IPS-18a (cell line): ENCODE data around the gene SLC25A52.
"Not testable (repeated sequence)": the region's sequence is repeated elsewhere in the genome, so short reads cannot be mapped to it uniquely, and the experiment has no call there.

Source experiments
- H3K27ac ChIP-seq: one replicate; pipeline ENCODE4 v1.5.1; 2013; ENCODE audit warnings: low read length
- H3K27me3 ChIP-seq: one replicate; pipeline ENCODE4 v1.6.1; 2013; ENCODE audit warnings: mild to moderate bottlenecking, low read length; ENCODE audit not compliant: control insufficient read depth, insufficient read depth
- H3K36me3 ChIP-seq: one replicate; pipeline ENCODE4 v1.6.1; 2013; ENCODE audit warnings: low read depth, low read length; ENCODE audit not compliant: control insufficient read depth
- H3K4me1 ChIP-seq: one replicate; pipeline ENCODE4 v1.6.1; 2013; ENCODE audit warnings: low read depth, low read length; ENCODE audit not compliant: control insufficient read depth
- H3K4me3 ChIP-seq: one replicate; pipeline ENCODE4 v1.5.1; 2013; ENCODE audit warnings: low read length
- H3K9ac ChIP-seq: one replicate; pipeline ENCODE4 v1.6.1; 2013; ENCODE audit warnings: mild to moderate bottlenecking, low read length, moderate library complexity
- H3K9me3 ChIP-seq: one replicate; pipeline ENCODE4 v1.6.1; 2013; ENCODE audit warnings: low read depth, low read length; ENCODE audit not compliant: control insufficient read depth

Gene SLC25A52

GRCh38 chr18:31760695-31761094, at the start of gene SLC25A52:
Gene SLC25A52, minus strand, starts transcription at chr18:31760880. Its CDS starts 219 bp downstream, at chr18:31760661.
- Histone ChIP-seq H3K4me1 (no peaks in the 10 kb centered on the region), H3K4me3 (no peak within 1 kb of the TSS), H3K9ac (no peak within 1 kb of the TSS), H3K36me3 (no peaks in the 10 kb centered on the region), H3K9me3 (no peaks in the 10 kb centered on the region), H3K27me3 (no peaks in the 10 kb centered on the region), H3K27ac (no peak within 1 kb of the TSS)

- not testable (repeated sequence) for H3K27ac ChIP-seq, H3K4me3 ChIP-seq, H3K9ac ChIP-seq, H3K9me3 ChIP-seq, H3K36me3 ChIP-seq, H3K4me1 ChIP-seq, H3K27me3 ChIP-seq
These were observed 48.4 kb upstream of the SLC25A52 start for GRCh38 chr18:31809049-31809448.

- Histone ChIP-seq H3K27me3 (no peaks in the 10 kb centered on the region), H3K9me3 (no peaks in the 10 kb centered on the region), H3K9ac (no peak overlapping the region), H3K4me3 (no peak overlapping the region), H3K4me1 (no peaks in the 10 kb centered on the region), H3K27ac (no peak overlapping the region), H3K36me3 (no peaks in the 10 kb centered on the region)
These were observed 40.4 kb upstream of the SLC25A52 start for GRCh38 chr18:31801078-31801477.

- not testable (repeated sequence) for H3K4me3 ChIP-seq, H3K9ac ChIP-seq, H3K36me3 ChIP-seq, H3K9me3 ChIP-seq, H3K27ac ChIP-seq, H3K4me1 ChIP-seq, H3K27me3 ChIP-seq
These were observed 38.6 kb upstream of the SLC25A52 start for GRCh38 chr18:31799257-31799656.

- Histone ChIP-seq H3K4me3 (no peak overlapping the region), H3K27ac (no peak overlapping the region), H3K4me1 (no peaks in the 10 kb centered on the region), H3K9me3 (no peaks in the 10 kb centered on the region), H3K27me3 (no peaks in the 10 kb centered on the region), H3K9ac (no peak overlapping the region), H3K36me3 (no peaks in the 10 kb centered on the region)
These were observed 37.7 kb upstream of the SLC25A52 start for GRCh38 chr18:31798399-31798798.

- no peaks in the 10 kb centered on the region for H3K4me1 ChIP-seq
- H3K4me3 ChIP-seq: no peak overlapping the region
- H3K9ac ChIP-seq: no peak overlapping the region
- no peak overlapping the region for H3K27ac ChIP-seq
- no peaks in the 10 kb centered on the region for H3K9me3 ChIP-seq
- H3K36me3 ChIP-seq: no peaks in the 10 kb centered on the region
- no peaks in the 10 kb centered on the region for H3K27me3 ChIP-seq
These were observed 35.1 kb upstream of the SLC25A52 start for GRCh38 chr18:31795747-31796146.

- no peak overlapping the region for H3K9ac ChIP-seq
- H3K27me3 ChIP-seq: no peaks in the 10 kb centered on the region
- H3K4me3 ChIP-seq: no peak overlapping the region
These were observed 32.9 kb upstream of the SLC25A52 start for GRCh38 chr18:31793531-31793930.

GRCh38 chr18:31792580-31792911, 31.9 kb upstream of the SLC25A52 start:
- no peak overlapping the region for H3K27ac ChIP-seq
- no peaks in the 10 kb centered on the region for H3K36me3 ChIP-seq
- H3K9ac ChIP-seq: no peak overlapping the region
- no peaks in the 10 kb centered on the region for H3K9me3 ChIP-seq
- H3K27me3 ChIP-seq: no peaks in the 10 kb centered on the region
- no peak overlapping the region for H3K4me3 ChIP-seq
- H3K4me1 ChIP-seq: no peaks in the 10 kb centered on the region

More at GRCh38 chr18:31793531-31793930, 32.9 kb upstream of the SLC25A52 start:
- no peaks in the 10 kb centered on the region for H3K4me1 ChIP-seq
- H3K9me3 ChIP-seq: no peaks in the 10 kb centered on the region
- H3K36me3 ChIP-seq: no peaks in the 10 kb centered on the region
- no peak overlapping the region for H3K27ac ChIP-seq

- Histone ChIP-seq H3K27me3 (no peaks in the 10 kb centered on the region), H3K9ac (no peak overlapping the region), H3K4me3 (no peak overlapping the region), H3K27ac (no peak overlapping the region), H3K9me3 (no peaks in the 10 kb centered on the region), H3K36me3 (no peaks in the 10 kb centered on the region), H3K4me1 (no peaks in the 10 kb centered on the region)
These were observed 31.3 kb upstream of the SLC25A52 start for GRCh38 chr18:31791817-31792579.

- no peaks in the 10 kb centered on the region for H3K36me3 ChIP-seq
- no peaks in the 10 kb centered on the region for H3K27me3 ChIP-seq
- no peak overlapping the region for H3K9ac ChIP-seq
- no peaks in the 10 kb centered on the region for H3K4me1 ChIP-seq
- H3K4me3 ChIP-seq: no peak overlapping the region
- no peak overlapping the region for H3K27ac ChIP-seq
- no peaks in the 10 kb centered on the region for H3K9me3 ChIP-seq
These were observed 28.7 kb upstream of the SLC25A52 start for GRCh38 chr18:31789409-31789808.

- Histone ChIP-seq H3K4me1 (no peaks in the 10 kb centered on the region), H3K9ac (no peak overlapping the region), H3K27me3 (no peaks in the 10 kb centered on the region), H3K36me3 (no peaks in the 10 kb centered on the region), H3K27ac (no peak overlapping the region), H3K4me3 (no peak overlapping the region), H3K9me3 (no peaks in the 10 kb centered on the region)
These were observed 22.4 kb upstream of the SLC25A52 start for GRCh38 chr18:31783059-31783458.

GRCh38 chr18:31778391-31778950, 17.8 kb upstream of the SLC25A52 start:
- H3K4me3 ChIP-seq: no peak overlapping the region
- H3K4me1 ChIP-seq: no peaks in the 10 kb centered on the region
- no peaks in the 10 kb centered on the region for H3K9me3 ChIP-seq
- H3K36me3 ChIP-seq: no peaks in the 10 kb centered on the region
- no peaks in the 10 kb centered on the region for H3K27me3 ChIP-seq
- H3K9ac ChIP-seq: no peak overlapping the region
- no peak overlapping the region for H3K27ac ChIP-seq
